ENCODE results near the gene ACAD9.
"Not testable (repeated sequence)": the region's sequence is repeated elsewhere in the genome, so short reads cannot be mapped to it uniquely, and the experiment has no call there.

The ACAD9 gene

GRCh38 chr3:128879125-128879969, at the start of gene ACAD9:
TSS of gene ACAD9 (plus strand) at chr3:128879620. CDS start at chr3:128879692, 72 bp downstream.
- DNase-seq (ENCODE audit: low read depth) = peak; percentile 96

GRCh38 chr3:128829925-128830625, 49.3 kb upstream of the ACAD9 start:
- not testable (repeated sequence) for DNase-seq (ENCODE audit: low read depth)

GRCh38 chr3:128830762-128831161, 48.7 kb upstream of the ACAD9 start:
- DNase-seq (ENCODE audit: low read depth) = not testable (repeated sequence)

GRCh38 chr3:128832979-128833378, 46.4 kb upstream of the ACAD9 start:
- DNase-seq (ENCODE audit: low read depth) = not testable (repeated sequence)

- no peak for DNase-seq (ENCODE audit: low read depth)
These were observed 44.3 kb upstream of the ACAD9 start for GRCh38 chr3:128835096-128835495.

GRCh38 chr3:128841926-128842920, 37.2 kb upstream of the ACAD9 start:
- no peak for DNase-seq (ENCODE audit: low read depth)

- no peak for DNase-seq (ENCODE audit: low read depth)
These were observed 34.9 kb upstream of the ACAD9 start for GRCh38 chr3:128844502-128844901.

GRCh38 chr3:128845119-128845777, 34.2 kb upstream of the ACAD9 start:
- DNase-seq (ENCODE audit: low read depth) = no peak

- peak; percentile 68 for DNase-seq (ENCODE audit: low read depth)
These were observed 33.5 kb upstream of the ACAD9 start for GRCh38 chr3:128845778-128846485.

GRCh38 chr3:128846486-128846891, 32.9 kb upstream of the ACAD9 start:
- DNase-seq (ENCODE audit: low read depth) = no peak

- no peak for DNase-seq (ENCODE audit: low read depth)
These were observed 31.6 kb upstream of the ACAD9 start for GRCh38 chr3:128847666-128848370.

- DNase-seq (ENCODE audit: low read depth) = no peak
These were observed 30.5 kb upstream of the ACAD9 start for GRCh38 chr3:128848936-128849335.

- DNase-seq (ENCODE audit: low read depth) = no peak
These were observed 29.4 kb upstream of the ACAD9 start for GRCh38 chr3:128849911-128850455.

GRCh38 chr3:128850544-128850943, 28.9 kb upstream of the ACAD9 start:
- no peak for DNase-seq (ENCODE audit: low read depth)

- DNase-seq (ENCODE audit: low read depth) = no peak
These were observed 27.8 kb upstream of the ACAD9 start for GRCh38 chr3:128851601-128852000.

GRCh38 chr3:128853826-128854225, 25.6 kb upstream of the ACAD9 start:
- DNase-seq (ENCODE audit: low read depth) = no peak

- DNase-seq (ENCODE audit: low read depth) = no peak
These were observed 24.9 kb upstream of the ACAD9 start for GRCh38 chr3:128854475-128854874.

- DNase-seq (ENCODE audit: low read depth) = no peak
These were observed 23.9 kb upstream of the ACAD9 start for GRCh38 chr3:128855569-128855968.

GRCh38 chr3:128858167-128858566, 21.3 kb upstream of the ACAD9 start:
- no peak for DNase-seq (ENCODE audit: low read depth)

GRCh38 chr3:128859630-128860029, 19.8 kb upstream of the ACAD9 start:
- DNase-seq (ENCODE audit: low read depth) = no peak

Data from stimulated activated CD8-positive, alpha-beta memory T cell treated with anti-CD3 and anti-CD28 coated beads, Interleukin-12 subunit alpha, Interleukin-12 subunit beta, amount 100 ng/mL, for 4 hours (primary cell).